OCI-LY1 (cell line): ENCODE measurements around the gene OTOP3.

Experiments
- H2AFZ ChIP-seq: fragments of 200-600 bp; sonication (generic), shearing (Covaris generic); 2 replicates; pipeline ENCODE4 v1.6.0; 2014; ENCODE audit warnings: antibody characterized with exemption, mild to moderate bottlenecking, low read length
- H3F3A ChIP-seq: fragments of 200-600 bp; sonication (generic), shearing (Covaris generic); 2 replicates; pipeline ENCODE4 v1.6.0; 2014; ENCODE audit warnings: mild to moderate bottlenecking, antibody characterized with exemption, low read length, moderate library complexity; ENCODE audit not compliant: insufficient read depth
- H3K27ac ChIP-seq: fragments of 200-600 bp; sonication (generic); 2 replicates; pipeline ENCODE4 v1.5.1; 2014; ENCODE audit warnings: low read length, mixed run types, mild to moderate bottlenecking, low read depth; ENCODE audit not compliant: poor library complexity, severe bottlenecking
- H3K27me3 ChIP-seq: fragments of 200-600 bp; sonication (generic); 2 replicates; pipeline ENCODE4 v1.6.0; 2014; ENCODE audit warnings: antibody characterized with exemption, mild to moderate bottlenecking, low read length, moderate library complexity; ENCODE audit not compliant: insufficient read depth
- H3K36me3 ChIP-seq: fragments of 200-600 bp; sonication (generic); 2 replicates; pipeline ENCODE4 v1.6.1; 2014; ENCODE audit warnings: mild to moderate bottlenecking, antibody characterized with exemption, low read length, moderate library complexity, mixed read lengths; ENCODE audit not compliant: insufficient read depth
- H3K4me1 ChIP-seq: fragments of 200-600 bp; sonication (generic); 2 replicates; pipeline ENCODE4 v1.5.1; 2014; ENCODE audit warnings: mild to moderate bottlenecking, low read length, moderate library complexity; ENCODE audit not compliant: insufficient read depth, severe bottlenecking
- H3K4me2 ChIP-seq: fragments of 200-600 bp; sonication (generic), shearing (Covaris generic); 2 replicates; pipeline ENCODE4 v1.6.1; 2014; ENCODE audit warnings: low read length
- H3K4me3 ChIP-seq: fragments of 200-600 bp; sonication (generic); 2 replicates; pipeline ENCODE4 v1.5.1; 2014; ENCODE audit warnings: low read length, low read depth, mild to moderate bottlenecking, mixed read lengths; ENCODE audit not compliant: poor library complexity, severe bottlenecking
- H3K79me2 ChIP-seq: fragments of 200-600 bp; shearing (Covaris generic); 2 replicates; pipeline ENCODE4 v1.6.1; 2016; ENCODE audit warnings: mixed run types, low read length, mixed read lengths; ENCODE audit not compliant: insufficient read depth
- H3K9ac ChIP-seq: fragments of 200-600 bp; sonication (generic), shearing (Covaris generic); 2 replicates; pipeline ENCODE4 v1.6.1; 2014; ENCODE audit warnings: mild to moderate bottlenecking, low read length, mixed read lengths
- H3K9me2 ChIP-seq: fragments of 200-600 bp; sonication (generic), shearing (Covaris generic); 2 replicates; pipeline ENCODE4 v1.6.1; 2014; ENCODE audit warnings: low read depth, mild to moderate bottlenecking, low read length, mixed read lengths
- H3K9me3 ChIP-seq: fragments of 200-600 bp; shearing (Covaris generic); 2 replicates; pipeline ENCODE4 v1.6.1; 2014; ENCODE audit warnings: low read length, mixed read lengths
- H4K20me1 ChIP-seq: fragments of 200-600 bp; sonication (generic), shearing (Covaris generic); 2 replicates; pipeline ENCODE4 v1.6.0; 2016; ENCODE audit warnings: mild to moderate bottlenecking, low read length; ENCODE audit not compliant: insufficient read depth
- CTCF ChIP-seq: fragments of 200-600 bp; sonication (generic), shearing (Covaris generic); IDR thresholded peaks from 2 replicates; pipeline ENCODE4 v1.5.1; 2017; ENCODE audit warnings: mild to moderate bottlenecking, antibody characterized with exemption, low read length, moderate library complexity, mixed read lengths
- EZH2 ChIP-seq: fragments of 200-600 bp; sonication (generic), shearing (Covaris generic); IDR thresholded peaks from 2 replicates; pipeline ENCODE4 v1.8.0; 2017; ENCODE audit warnings: borderline replicate concordance, mixed run types, mild to moderate bottlenecking, antibody characterized with exemption, low read length, moderate library complexity, mixed read lengths

Gene OTOP3

GRCh38 chr17:74947041-74947754 lies 11.5 kb downstream of the OTOP3 start:
- no peaks in the 10 kb centered on the region for H3K9me2 ChIP-seq
- H3K9ac ChIP-seq: no peak overlapping the region
- no peaks in the 10 kb centered on the region for H4K20me1 ChIP-seq
- no peak overlapping the region for H3K4me3 ChIP-seq
- H3F3A ChIP-seq: no peaks in the 10 kb centered on the region
- no peaks in the 10 kb centered on the region for H3K79me2 ChIP-seq
- no peaks in the 10 kb centered on the region for H3K9me3 ChIP-seq
- H3K27me3 ChIP-seq: peaks cover 6% of the 10 kb centered on the region; the same call in 1 of the 2 replicates
- H3K4me2 ChIP-seq: no peak overlapping the region
- no peaks in the 10 kb centered on the region for H3K36me3 ChIP-seq
- TF ChIP-seq EZH2: no peak
- no peak for TF ChIP-seq CTCF
- no peaks in the 10 kb centered on the region for H3K4me1 ChIP-seq
- H2AFZ ChIP-seq: no peak overlapping the region
- no peak overlapping the region for H3K27ac ChIP-seq

- no peak overlapping the region for H3K4me2 ChIP-seq
- no peaks in the 10 kb centered on the region for H3K9me3 ChIP-seq
- H3K27me3 ChIP-seq: no peaks in the 10 kb centered on the region; the same call in 1 of the 2 replicates
- no peaks in the 10 kb centered on the region for H3K79me2 ChIP-seq
- no peak overlapping the region for H3K4me3 ChIP-seq
- H3K4me1 ChIP-seq: no peaks in the 10 kb centered on the region
- no peak overlapping the region for H3K27ac ChIP-seq
- H3K36me3 ChIP-seq: no peaks in the 10 kb centered on the region
- no peaks in the 10 kb centered on the region for H4K20me1 ChIP-seq
- H3K9ac ChIP-seq: no peak overlapping the region
- no peaks in the 10 kb centered on the region for H3F3A ChIP-seq
- no peak overlapping the region for H2AFZ ChIP-seq
- H3K9me2 ChIP-seq: no peaks in the 10 kb centered on the region
- TF ChIP-seq EZH2 (no peak), CTCF (no peak)
Observed at GRCh38 chr17:74949455-74950115, 13.9 kb downstream of the OTOP3 start.

- no peaks in the 10 kb centered on the region for H3F3A ChIP-seq
- H3K4me1 ChIP-seq: no peaks in the 10 kb centered on the region
- no peak for TF ChIP-seq CTCF
- no peak for TF ChIP-seq EZH2
- H3K27me3 ChIP-seq: no peaks in the 10 kb centered on the region; the same call in 1 of the 2 replicates
- H3K4me2 ChIP-seq: no peak overlapping the region
- H3K9ac ChIP-seq: no peak overlapping the region
- H3K36me3 ChIP-seq: no peaks in the 10 kb centered on the region
- no peak overlapping the region for H2AFZ ChIP-seq
- no peak overlapping the region for H3K27ac ChIP-seq
- no peak overlapping the region for H3K4me3 ChIP-seq
- no peaks in the 10 kb centered on the region for H3K79me2 ChIP-seq
- no peaks in the 10 kb centered on the region for H3K9me3 ChIP-seq
- H3K9me2 ChIP-seq: no peaks in the 10 kb centered on the region
- H4K20me1 ChIP-seq: no peaks in the 10 kb centered on the region
Observed at GRCh38 chr17:74950207-74950606, 14.5 kb downstream of the OTOP3 start.
